GM18909 (cell line): ENCODE data around the gene NACC2.

ENCODE experiments used
- ATAC-seq: cut with Tn5 transposase; IDR thresholded peaks from one replicate; pipeline ENCODE4 v1.9.1; 2021; ENCODE audit warnings: mild to moderate bottlenecking; ENCODE audit not compliant: unreplicated experiment, poor library complexity

NACC2 gene, protein sequence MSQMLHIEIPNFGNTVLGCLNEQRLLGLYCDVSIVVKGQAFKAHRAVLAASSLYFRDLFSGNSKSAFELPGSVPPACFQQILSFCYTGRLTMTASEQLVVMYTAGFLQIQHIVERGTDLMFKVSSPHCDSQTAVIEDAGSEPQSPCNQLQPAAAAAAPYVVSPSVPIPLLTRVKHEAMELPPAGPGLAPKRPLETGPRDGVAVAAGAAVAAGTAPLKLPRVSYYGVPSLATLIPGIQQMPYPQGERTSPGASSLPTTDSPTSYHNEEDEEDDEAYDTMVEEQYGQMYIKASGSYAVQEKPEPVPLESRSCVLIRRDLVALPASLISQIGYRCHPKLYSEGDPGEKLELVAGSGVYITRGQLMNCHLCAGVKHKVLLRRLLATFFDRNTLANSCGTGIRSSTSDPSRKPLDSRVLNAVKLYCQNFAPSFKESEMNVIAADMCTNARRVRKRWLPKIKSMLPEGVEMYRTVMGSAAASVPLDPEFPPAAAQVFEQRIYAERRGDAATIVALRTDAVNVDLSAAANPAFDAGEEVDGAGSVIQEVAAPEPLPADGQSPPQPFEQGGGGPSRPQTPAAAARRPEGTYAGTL

GRCh38 chr9:136095070-136096058 is at the start of gene NACC2:
Gene NACC2, minus strand, starts transcription at chr9:136095289. Its CDS starts 44,768 bp downstream, at chr9:136050521.
- ATAC-seq = no peak

DNA sequence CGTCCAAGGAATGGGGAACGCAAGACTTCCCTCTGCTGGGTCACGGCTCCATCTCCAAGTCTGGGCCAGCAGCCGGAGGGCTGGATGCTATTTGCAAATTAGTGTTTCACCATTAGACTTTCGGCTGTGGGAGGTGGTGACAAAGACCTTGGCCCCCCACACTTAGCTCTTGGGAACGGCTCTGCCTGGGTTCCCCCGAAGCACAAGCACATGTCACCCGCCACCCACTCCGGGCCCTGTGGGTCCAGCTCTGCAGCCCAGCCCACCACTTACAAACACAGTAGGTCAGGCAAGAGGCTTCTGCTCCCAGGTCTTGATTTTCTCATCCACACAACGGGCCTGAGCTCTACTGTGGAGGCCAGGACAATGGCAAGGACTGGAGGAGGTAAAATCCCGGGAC is 49.4 kb upstream of the NACC2 start:
- no peak for ATAC-seq

DNA sequence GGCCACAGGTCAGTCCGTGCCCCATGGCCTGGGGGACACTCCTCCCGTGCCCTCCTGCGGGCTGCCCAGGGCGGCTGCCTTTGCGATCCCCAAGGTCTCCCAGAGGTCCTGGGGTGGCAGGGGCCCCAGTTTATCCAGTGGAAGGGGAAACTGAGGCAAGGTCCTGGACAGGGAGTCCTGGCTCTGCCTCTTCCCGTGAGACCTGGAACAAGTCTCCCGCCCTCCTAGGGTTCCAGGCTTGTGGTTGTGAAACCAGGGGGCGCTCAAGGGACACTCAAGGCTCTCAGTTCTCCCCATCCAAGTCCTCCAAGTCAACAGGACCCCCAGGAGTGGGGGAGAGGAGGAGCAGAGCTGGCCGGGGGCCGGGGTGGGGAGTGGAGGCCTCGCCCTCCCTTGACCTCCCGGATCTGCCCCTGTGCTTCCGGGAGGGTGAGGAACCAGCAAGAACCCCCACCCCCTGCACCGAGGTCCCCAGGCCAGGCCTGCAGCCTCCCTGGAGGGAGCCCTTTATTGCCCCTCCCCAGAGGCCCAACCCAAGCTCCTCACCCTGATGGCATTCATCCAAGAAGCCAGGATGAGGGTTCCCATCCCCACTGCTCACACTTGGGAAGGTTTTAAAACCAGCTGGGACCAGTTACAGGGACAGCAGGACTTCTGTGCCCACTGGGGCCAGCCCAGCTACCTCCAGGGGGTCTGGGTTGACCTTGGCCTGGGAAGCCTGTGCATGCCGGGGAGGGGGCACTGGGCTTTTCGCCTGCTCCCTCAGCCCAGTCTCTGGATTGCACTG is 48.3 kb upstream of the NACC2 start:
- ATAC-seq = no peak

DNA sequence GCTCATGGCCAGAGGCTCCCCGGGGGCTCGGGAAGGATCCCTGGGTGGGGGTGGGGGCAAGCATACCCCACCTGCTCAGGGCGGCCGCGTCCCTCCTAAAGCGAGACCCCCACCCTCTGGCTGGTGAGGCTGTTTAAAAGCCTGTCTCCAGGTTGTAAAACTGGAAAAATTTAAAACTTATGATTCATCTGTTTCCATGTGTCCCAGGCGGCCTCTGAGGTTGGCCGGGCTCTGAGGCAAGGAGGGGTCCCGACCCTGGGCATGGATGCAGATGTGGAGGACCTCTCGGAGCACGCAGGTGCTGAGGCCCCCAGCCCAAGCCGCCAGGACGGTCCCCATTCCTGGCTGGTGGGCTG is 47.7 kb upstream of the NACC2 start:
- no peak for ATAC-seq

DNA sequence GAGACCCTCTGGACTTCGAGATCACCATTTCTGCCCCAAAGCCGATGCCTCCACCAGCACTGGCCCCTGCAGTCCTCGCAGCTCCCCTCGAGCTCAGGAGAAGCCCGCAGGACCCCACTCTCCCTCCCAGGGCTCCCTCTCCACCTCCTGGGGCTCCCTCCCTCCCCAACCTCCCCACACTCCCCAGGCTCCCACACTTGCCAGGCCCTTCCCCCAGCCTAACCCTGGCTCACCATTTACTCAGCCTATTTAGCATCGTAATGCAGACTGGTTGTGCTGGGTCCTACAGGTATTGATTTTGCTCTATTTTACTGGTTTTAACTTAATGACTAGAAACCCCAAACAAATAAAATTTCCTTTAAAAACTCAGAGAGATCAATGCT is 47.3 kb upstream of the NACC2 start:
- no peak for ATAC-seq

- no peak for ATAC-seq
Observed at GRCh38 chr9:136141682-136142413, 46.8 kb upstream of the NACC2 start.

DNA sequence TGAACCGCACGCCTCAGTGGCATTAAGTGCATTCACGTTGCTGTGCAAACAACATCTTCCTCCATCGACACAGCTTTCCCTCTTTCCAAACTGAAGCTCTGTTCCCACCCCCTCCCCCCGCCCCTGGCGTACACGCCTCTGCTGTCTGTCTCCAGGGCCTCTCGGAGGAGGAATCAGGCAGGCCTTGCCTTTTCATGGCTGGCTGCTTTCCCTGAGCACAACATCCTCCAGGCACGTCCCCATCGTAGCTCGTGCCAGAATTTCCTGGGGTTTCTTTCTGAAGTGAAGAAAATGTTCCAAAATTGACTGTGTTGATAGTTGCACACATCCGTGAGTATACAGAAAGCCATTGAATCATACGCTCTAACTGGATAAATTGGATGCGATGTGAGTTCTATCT is 45.9 kb upstream of the NACC2 start:
- no peak for ATAC-seq

DNA sequence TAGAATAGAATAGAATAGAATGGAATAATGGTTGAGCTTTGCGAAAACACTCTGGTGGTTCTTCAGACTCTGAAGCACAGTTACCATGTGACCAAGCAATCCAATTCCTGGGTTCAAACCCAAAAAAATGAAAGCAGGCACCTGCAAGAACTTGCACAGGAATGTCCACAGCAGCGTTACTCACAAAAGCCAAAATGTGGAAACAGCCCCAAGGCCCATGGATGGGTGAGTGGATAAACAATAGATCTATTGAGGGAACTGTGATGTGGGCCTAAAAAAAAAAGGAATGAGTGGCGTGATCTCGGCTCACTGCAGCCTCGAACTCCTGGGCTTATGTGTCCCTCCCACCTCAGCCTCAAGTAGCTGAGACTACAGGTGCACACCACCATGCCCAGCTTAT is 45.0 kb upstream of the NACC2 start:
- ATAC-seq = no peak

GRCh38 chr9:136138566-136138965 is 43.5 kb upstream of the NACC2 start:
- no peak for ATAC-seq

DNA sequence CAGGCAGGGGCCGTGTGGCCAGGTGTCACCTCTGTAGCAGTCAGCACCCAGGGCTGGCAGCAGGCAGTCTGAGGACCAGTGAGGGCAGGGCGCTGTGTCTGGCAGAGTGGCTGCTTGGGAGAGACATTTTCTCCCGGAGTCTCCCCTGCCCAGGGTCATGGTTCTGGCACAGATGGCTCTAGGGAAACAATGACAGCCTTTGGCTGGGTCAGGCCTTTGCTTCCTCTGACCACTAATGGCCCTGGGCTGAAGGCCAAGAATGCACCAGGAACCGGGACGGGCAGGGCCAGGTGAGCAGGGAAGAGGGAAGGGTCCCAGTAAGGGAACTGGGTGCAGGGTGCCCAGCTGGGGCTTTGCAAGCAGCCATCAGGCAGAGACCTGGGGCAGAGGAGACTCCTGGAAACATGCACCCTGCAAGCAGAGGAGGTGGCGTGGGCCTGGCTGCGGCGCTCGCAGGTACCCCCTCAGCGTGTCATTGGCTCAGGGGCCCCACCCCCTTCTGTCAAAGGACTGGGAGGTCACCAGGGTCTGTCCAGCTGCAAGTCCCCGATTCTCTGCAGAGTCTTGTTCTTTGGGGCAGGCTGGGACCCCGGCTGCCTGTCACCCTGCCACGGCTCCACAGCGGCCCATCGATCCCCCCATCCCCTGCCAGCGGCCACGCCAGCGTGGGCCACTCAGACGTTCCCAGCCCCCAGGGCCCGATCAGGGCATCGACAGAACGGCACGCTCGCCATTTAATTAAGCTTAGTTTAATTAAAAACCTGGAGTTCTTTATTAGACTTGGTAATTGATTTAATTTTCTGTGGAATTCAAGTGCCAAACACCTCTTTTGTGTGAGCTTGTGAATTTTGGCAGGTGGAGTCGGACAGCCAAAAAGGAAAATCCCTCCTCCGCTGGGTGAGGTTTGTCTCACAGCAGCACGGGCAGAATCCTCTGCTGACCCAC is 42.5 kb upstream of the NACC2 start:
- no peak for ATAC-seq

- ATAC-seq = no peak
Observed at GRCh38 chr9:136136127-136136925, 41.2 kb upstream of the NACC2 start.

GRCh38 chr9:136135326-136136126 is 40.4 kb upstream of the NACC2 start:
- no peak for ATAC-seq

DNA sequence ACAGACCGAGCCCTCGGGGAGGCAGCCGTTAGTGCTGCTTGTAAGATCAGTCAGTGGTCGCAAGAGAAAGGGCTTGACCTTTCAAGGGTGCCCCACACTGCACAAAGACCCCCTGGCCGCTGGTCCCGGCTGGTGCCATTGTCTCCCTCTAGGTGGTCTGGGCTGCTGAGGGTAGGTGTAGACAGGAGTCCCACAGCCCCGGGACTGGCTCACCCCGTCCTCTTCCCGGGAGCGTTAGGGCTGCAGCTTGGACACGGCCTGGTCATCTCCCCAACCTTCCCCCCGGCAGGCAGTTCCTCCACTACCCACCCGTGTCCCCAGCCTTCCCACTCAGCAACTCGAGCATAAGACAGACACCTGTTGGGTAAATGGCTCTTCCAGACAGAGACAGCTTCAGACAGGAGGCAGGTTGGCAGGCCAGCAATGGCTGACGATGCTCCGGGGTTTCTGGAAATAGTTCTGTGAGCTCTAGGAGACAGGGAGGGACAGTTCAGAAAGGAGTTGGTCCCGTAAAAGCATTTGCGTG is 38.9 kb upstream of the NACC2 start:
- no peak for ATAC-seq

DNA sequence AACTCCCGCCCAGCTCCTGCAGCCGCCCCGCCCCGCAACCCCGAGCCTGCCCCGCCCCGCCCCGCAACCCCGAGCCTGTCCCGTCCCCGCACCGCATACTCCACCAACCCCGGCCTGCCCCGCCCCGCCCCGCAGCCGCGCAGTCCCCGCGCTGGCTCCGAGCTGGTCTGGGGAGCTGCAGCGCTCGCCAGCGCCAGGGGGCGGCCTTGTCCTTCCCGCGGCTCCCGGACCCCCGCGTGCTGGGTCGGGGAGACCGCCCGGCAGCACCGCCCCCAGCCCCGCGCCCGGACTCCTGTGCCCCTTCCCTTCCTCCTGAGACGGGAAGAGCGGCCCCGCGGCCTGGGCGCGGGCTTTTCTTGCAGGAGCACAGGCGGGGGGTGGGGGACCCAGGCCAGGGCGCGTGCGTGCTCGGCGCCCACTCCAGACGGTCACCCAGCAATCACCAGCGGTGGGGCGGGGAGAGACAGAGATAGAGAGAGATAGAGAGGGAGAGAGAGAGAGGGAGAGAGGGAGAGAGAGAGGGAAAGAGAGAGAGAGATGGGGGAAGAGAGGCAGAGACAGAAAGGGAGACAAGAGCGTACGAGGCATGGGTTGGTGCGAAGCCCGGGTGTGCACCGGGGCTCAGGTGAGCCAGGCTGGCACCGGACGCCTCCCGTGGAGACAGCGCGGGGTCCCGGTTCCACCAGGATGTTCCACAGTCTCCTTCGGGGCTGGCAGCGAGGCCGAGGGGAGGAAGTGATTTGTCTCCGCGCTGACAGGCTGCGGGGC is 38.3 kb upstream of the NACC2 start:
- ATAC-seq = no peak

DNA sequence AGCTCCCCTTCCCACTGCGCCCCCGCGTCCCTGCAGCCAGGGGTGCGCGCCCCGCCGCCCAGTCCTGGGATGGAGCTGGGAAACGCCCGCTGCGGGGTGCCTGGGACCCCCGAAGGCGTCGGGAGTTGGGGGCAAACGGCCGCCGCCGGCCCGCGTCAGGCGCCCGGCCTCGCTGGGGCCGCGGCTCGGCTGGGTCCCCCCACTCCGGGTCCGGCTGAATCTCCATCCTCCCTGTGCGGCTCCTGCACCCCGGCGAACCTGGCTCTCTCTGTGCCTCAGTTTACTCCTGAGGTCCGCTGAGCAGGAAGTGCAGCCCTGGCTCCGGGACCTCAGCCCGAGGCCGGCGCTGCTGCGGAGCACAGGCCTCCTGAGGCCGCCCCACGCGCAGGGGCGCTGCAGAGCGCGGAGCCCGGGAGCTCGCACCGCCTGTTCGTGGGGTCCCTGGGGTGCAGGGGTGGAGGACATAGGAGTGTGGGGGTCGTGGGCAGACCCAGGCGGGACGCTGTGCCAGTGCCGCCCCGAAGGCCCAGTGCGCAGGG is 37.5 kb upstream of the NACC2 start:
- no peak for ATAC-seq
